GM12892 (cell line): ENCODE measurements around the gene CYP3A5.
"Not testable (repeated sequence)": the region's sequence is repeated elsewhere in the genome, so short reads cannot be mapped to it uniquely, and the experiment has no call there.

Source experiments
- POLR2A ChIP-seq: IDR thresholded peaks from 2 replicates; pipeline ENCODE4 v1.6.1; 2011; ENCODE audit warnings: low read depth, low read length, control low read depth
- TAF1 ChIP-seq: IDR thresholded peaks from 2 replicates; pipeline ENCODE4 v1.6.1; 2011; ENCODE audit warnings: low read depth, mild to moderate bottlenecking, control low read depth, low read length, borderline replicate concordance

- TF ChIP-seq TAF1, POLR2A: not testable (repeated sequence)
Measured at GRCh38 chr7:99685871-99686608, 6.2 kb upstream of the CYP3A5 start.
